22Rv1 (cell line): ENCODE measurements around the gene ABCD1.

ENCODE experiments used
- ZFX ChIP-seq: fragments of 450-650 bp; IDR thresholded peaks from 2 replicates; pipeline ENCODE4 v1.6.1; 2017; ENCODE audit warnings: antibody characterized with exemption, borderline replicate concordance
- TF ChIP-seq, protein P1 (sequence below): fragments of 450-650 bp; IDR thresholded peaks from 2 replicates; pipeline ENCODE4 v1.5.1; 2017; ENCODE audit warnings: mild to moderate bottlenecking

DNA sequence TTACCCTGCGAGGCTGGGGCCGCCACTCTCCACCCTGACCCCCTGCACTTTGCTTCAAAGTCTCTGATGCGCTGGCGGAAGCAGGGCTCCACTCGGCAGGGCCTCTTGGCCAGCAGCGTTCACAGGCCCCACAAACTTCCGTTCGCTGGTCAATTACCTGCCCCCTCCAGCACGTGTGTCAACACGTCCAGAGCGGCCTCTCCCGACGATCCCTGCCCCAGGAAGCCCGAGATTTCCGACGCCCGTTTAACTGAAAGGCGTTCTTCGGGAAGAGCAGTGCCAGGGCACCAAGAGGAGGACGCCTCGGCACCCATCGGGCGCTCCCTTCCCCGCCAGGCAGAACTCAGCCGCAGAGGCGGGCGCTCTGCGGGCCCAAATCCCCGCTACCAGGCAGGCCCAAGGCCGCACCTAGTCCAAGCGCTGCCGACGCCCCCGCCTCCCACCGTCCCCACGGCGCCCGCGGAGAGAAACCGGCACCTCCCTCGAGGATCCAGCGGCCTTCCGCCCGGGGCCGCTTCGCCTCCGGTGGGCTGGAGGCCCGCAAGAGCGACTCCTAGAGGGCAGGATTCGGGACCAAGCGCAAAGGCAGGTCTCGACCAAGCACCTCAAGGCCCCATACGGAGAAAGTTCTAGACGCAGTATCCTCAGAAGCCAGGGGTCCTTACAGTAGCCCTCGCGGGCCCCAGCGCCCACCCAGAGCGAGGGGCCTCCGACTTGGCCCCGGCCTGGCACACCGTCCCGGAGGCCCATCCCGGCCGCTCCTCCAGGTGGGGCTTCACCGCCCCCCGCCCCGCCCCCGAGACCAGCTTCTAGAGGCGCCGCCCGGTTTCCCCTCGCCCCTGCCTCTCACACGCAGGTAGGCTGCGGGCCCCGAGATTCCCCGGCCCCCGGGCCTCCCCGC lies 1.1 kb upstream of the ABCD1 start:
- TF ChIP-seq, protein P1, sequence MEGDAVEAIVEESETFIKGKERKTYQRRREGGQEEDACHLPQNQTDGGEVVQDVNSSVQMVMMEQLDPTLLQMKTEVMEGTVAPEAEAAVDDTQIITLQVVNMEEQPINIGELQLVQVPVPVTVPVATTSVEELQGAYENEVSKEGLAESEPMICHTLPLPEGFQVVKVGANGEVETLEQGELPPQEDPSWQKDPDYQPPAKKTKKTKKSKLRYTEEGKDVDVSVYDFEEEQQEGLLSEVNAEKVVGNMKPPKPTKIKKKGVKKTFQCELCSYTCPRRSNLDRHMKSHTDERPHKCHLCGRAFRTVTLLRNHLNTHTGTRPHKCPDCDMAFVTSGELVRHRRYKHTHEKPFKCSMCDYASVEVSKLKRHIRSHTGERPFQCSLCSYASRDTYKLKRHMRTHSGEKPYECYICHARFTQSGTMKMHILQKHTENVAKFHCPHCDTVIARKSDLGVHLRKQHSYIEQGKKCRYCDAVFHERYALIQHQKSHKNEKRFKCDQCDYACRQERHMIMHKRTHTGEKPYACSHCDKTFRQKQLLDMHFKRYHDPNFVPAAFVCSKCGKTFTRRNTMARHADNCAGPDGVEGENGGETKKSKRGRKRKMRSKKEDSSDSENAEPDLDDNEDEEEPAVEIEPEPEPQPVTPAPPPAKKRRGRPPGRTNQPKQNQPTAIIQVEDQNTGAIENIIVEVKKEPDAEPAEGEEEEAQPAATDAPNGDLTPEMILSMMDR: peak; percentile 49
- no peak for TF ChIP-seq ZFX
